HFFc6 (cell line): ENCODE results near the gene WNT4. TPM values are rescaled to one million over a fixed set of nuclear protein-coding genes. Genes with fewer than 3 reads are reported as not detected.
A peak's percentile ranks its signal among the peaks of the same experiment; 100 is the strongest.
"Not testable (repeated sequence)": the region's sequence is repeated elsewhere in the genome, so short reads cannot be mapped to it uniquely, and the experiment has no call there.

Experiments used
- DNase-seq: peaks from one replicate; pipeline ENCODE4 v3.0.0-alpha.2; 2018
- H3K27ac Mint-ChIP-seq: 2 replicates; pipeline ENCODE4 v1.8.0; 2020; ENCODE audit warnings: mild to moderate bottlenecking, mixed read lengths
- H3K27me3 Mint-ChIP-seq: 2 replicates; pipeline ENCODE4 v1.8.0; 2021; ENCODE audit warnings: mild to moderate bottlenecking, moderate library complexity, mixed read lengths; ENCODE audit not compliant: insufficient read depth
- H3K36me3 Mint-ChIP-seq: 2 replicates; pipeline ENCODE4 v1.8.0; 2021; ENCODE audit warnings: low read depth, mixed read lengths
- H3K4me1 Mint-ChIP-seq: 2 replicates; pipeline ENCODE4 v1.8.0; 2020; ENCODE audit warnings: low read depth, mixed read lengths
- H3K4me3 Mint-ChIP-seq: 2 replicates; pipeline ENCODE4 v1.8.0; 2020; ENCODE audit warnings: mild to moderate bottlenecking, moderate library complexity, mixed read lengths
- H3K9me3 Mint-ChIP-seq: 2 replicates; pipeline ENCODE4 v1.8.0; 2020; ENCODE audit warnings: mild to moderate bottlenecking, mixed read lengths
- CTCF ChIP-seq: fragments of 200-600 bp; sonication (generic); IDR thresholded peaks from 2 replicates; pipeline ENCODE4 v1.5.0; 2021; ENCODE audit warnings: antibody characterized with exemption, mild to moderate bottlenecking
- total RNA-seq, 6 experiments: library from RNA; stranded (reverse); fragmentation: NEBNext Ultra II Directional; extraction: Animal tissue kit (Norgen Biotek cat#: 25700); gene quantifications; 2 replicates in 1 of 6; 3 replicates in 5 of 6; pipeline ENCODE4 v1.2.3, GENCODE V29; 2021

Gene WNT4
- total RNA-seq, 6 experiments from 2014 or later: not detected

- peaks cover 1% of the 10 kb centered on the region; the same call in 1 of the 2 replicates for H3K27me3 Mint-ChIP-seq
- no peak overlapping the region for H3K4me3 Mint-ChIP-seq
- H3K4me1 Mint-ChIP-seq: peaks cover 25% of the 10 kb centered on the region
- DNase-seq: no peak
- H3K9me3 Mint-ChIP-seq: no peaks in the 10 kb centered on the region
- H3K36me3 Mint-ChIP-seq: peaks cover 16% of the 10 kb centered on the region
- H3K27ac Mint-ChIP-seq: no peak overlapping the region
- TF ChIP-seq CTCF: no peak
These were observed 41.7 kb downstream of the WNT4 start for GRCh38 chr1:22101199-22101598.

- H3K36me3 Mint-ChIP-seq: peaks cover 13% of the 10 kb centered on the region
- no peak for DNase-seq
- H3K27me3 Mint-ChIP-seq: peaks cover 1% of the 10 kb centered on the region; the same call in 1 of the 2 replicates
- peaks cover 23% of the 10 kb centered on the region for H3K4me1 Mint-ChIP-seq
- no peak for TF ChIP-seq CTCF
- H3K4me3 Mint-ChIP-seq: no peak overlapping the region
- no peak overlapping the region for H3K27ac Mint-ChIP-seq
- H3K9me3 Mint-ChIP-seq: no peaks in the 10 kb centered on the region
These were observed 42.7 kb downstream of the WNT4 start for GRCh38 chr1:22100168-22100567.

DNA sequence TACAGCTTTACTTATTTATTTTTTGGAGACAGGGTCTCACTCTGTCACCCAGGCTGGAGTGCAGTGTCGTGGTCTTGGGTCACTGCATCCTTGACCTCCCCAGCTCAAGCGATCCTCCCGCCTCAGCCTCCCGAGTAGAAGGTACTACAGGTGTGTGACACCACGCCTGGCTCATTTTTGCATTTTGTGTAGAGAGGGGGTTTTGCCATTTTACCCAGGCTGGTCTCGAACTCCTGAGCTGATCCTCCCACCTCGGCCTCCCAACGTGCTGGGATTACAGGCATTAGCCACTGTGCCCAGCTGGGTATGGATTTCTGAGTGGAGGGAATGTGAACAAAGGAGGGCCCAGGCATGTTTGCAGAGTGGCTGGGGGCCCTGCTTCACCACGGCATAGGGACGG, 44.1 kb downstream of the WNT4 start:
- TF ChIP-seq CTCF: no peak
- H3K9me3 Mint-ChIP-seq: no peaks in the 10 kb centered on the region
- H3K36me3 Mint-ChIP-seq: peaks cover 16% of the 10 kb centered on the region
- DNase-seq: no peak
- H3K27ac Mint-ChIP-seq: no peak overlapping the region
- H3K4me1 Mint-ChIP-seq: peaks cover 30% of the 10 kb centered on the region
- H3K27me3 Mint-ChIP-seq: no peaks in the 10 kb centered on the region
- H3K4me3 Mint-ChIP-seq: no peak overlapping the region

GRCh38 chr1:22096463-22096862, 46.4 kb downstream of the WNT4 start:
- peaks cover 53% of the 10 kb centered on the region for H3K4me1 Mint-ChIP-seq
- peaks cover 22% of the 10 kb centered on the region for H3K36me3 Mint-ChIP-seq
- no peaks in the 10 kb centered on the region for H3K27me3 Mint-ChIP-seq
- no peak for DNase-seq
- H3K4me3 Mint-ChIP-seq: no peak overlapping the region
- no peak overlapping the region for H3K27ac Mint-ChIP-seq
- TF ChIP-seq CTCF: no peak
- H3K9me3 Mint-ChIP-seq: no peaks in the 10 kb centered on the region

DNA sequence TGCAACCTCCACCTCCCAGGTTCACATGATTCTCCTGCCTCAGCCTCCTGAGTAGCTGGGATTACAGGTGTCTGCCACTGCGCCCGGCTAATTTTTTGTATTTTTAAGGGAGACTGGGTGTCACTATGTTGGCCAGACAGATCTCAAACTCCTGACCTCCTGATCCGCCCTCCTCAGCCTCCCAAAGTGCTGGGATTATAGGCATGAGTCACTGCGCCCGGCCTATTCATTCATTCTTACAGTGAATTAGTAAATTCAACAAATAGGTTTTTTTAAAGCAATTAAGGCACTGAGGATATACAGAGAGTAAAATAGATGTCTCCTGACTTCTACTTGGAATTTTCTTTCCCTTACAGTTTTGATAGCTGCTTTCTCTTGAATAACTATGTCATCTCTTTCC, 46.9 kb downstream of the WNT4 start:
- Mint-ChIP-seq H3K4me1 (peaks cover 57% of the 10 kb centered on the region), H3K9me3 (no peaks in the 10 kb centered on the region), H3K27ac (no peak overlapping the region), H3K36me3 (peaks cover 24% of the 10 kb centered on the region), H3K4me3 (no peak overlapping the region; the same call in 1 of the 2 replicates), H3K27me3 (no peaks in the 10 kb centered on the region)
- DNase-seq: no peak
- TF ChIP-seq CTCF: no peak

GRCh38 chr1:22093513-22093912, 49.4 kb downstream of the WNT4 start:
- Mint-ChIP-seq H3K27me3 (no peaks in the 10 kb centered on the region), H3K4me3 (no peak overlapping the region), H3K27ac (no peak overlapping the region), H3K4me1 (peaks cover 83% of the 10 kb centered on the region), H3K36me3 (peaks cover 31% of the 10 kb centered on the region), H3K9me3 (no peaks in the 10 kb centered on the region)
- TF ChIP-seq CTCF: no peak
- DNase-seq: no peak

- H3K27ac Mint-ChIP-seq: peak overlapping the region; percentile 27; the same call in 1 of the 2 replicates
- peaks cover 90% of the 10 kb centered on the region for H3K4me1 Mint-ChIP-seq
- peaks cover 38% of the 10 kb centered on the region for H3K36me3 Mint-ChIP-seq
- not testable (repeated sequence) for H3K9me3 Mint-ChIP-seq, H3K27me3 Mint-ChIP-seq
- DNase-seq: peak; percentile 51
- H3K4me3 Mint-ChIP-seq: peak overlapping the region; percentile 28; the same call in 1 of the 2 replicates
These were observed 50.7 kb downstream of the WNT4 start for GRCh38 chr1:22092026-22092768.
